ENCODE results near the gene MYOCOS. TPM values are rescaled to one million over a fixed set of nuclear protein-coding genes. Genes with fewer than 3 reads are reported as not detected.

The MYOCOS gene
- total and polyA plus RNA-seq, 2 donors (not counting 3 experiments of a cell fraction or from before 2014, with no cell fraction given), result not detected

DNA sequence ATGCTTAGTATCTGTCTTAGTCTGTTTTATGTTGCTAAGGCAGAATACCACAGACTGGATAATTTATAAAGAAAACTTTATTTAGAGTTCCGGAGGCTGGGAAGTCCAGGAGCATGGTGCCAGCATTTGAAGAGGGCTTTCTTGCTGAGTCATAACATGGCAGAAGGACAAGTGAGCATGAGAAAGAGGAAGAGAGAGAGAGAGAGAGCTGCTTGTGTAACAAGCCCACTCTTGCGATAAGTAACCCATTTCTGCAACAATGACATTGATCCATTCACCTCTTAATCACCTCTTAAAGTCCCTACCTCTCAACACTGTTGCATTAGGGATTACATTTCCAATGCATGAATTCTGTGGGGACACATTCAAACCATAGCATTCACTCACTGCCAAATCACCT, 11.7 kb upstream of the MYOCOS start:
- H3K27ac ChIP-seq (ENCODE audit: insufficient read depth, low read depth, low read length), result no peak overlapping the region
- CTCF ChIA-PET, result no interaction called here
- FAIRE-seq, result no peak
- no peak overlapping the region for H3K9ac ChIP-seq (replicated peaks; ENCODE audit: extremely low read depth, insufficient read depth, low read length)
- no peak overlapping the region for H3K4me2 ChIP-seq (ENCODE audit: insufficient read depth, low read length)
- POLR2A ChIA-PET, result no interaction called here
- H3K9me1 ChIP-seq (replicated peaks; ENCODE audit: control insufficient read depth, extremely low read depth, insufficient read depth, low read length), result no peaks in the 10 kb centered on the region
- H2AFZ ChIP-seq (ENCODE audit: low read depth, low read length), result no peak overlapping the region
- no peaks in the 10 kb centered on the region for H3K9me3 ChIP-seq (replicated peaks; ENCODE audit: control insufficient read depth, insufficient read depth, low read length)
- DNase-seq (ENCODE audit: low read depth, low spot score), result no peak
- no peak overlapping the region for H3K4me3 ChIP-seq (replicated peaks in 1 of 3; ENCODE audit: insufficient read depth in 1 of 3, low read depth in 1 of 3, low read length in 3 of 3)
- no peaks in the 10 kb centered on the region for H3K4me1 ChIP-seq (ENCODE audit: control insufficient read depth, extremely low read depth, insufficient read depth, low read length)
- H3K27me3 ChIP-seq (ENCODE audit: control insufficient read depth in 2 of 2, insufficient read depth in 2 of 2, low read length in 2 of 2), result no peaks in the 10 kb centered on the region
- no peaks in the 10 kb centered on the region for H3K79me2 ChIP-seq (ENCODE audit: control insufficient read depth, insufficient read depth, low read length)
- H3K36me3 ChIP-seq (ENCODE audit: control insufficient read depth in 2 of 2, extremely low read depth in 1 of 2, insufficient read depth in 2 of 2, low read length in 2 of 2), result no peaks in the 10 kb centered on the region
- no TSS peak for BruUV-seq (replicated peaks)
- no peaks in the 10 kb centered on the region for H4K20me1 ChIP-seq (replicated peaks; ENCODE audit: control insufficient read depth, extremely low read depth, insufficient read depth, low read length)
- intact Hi-C loops (cut with micrococcal nuclease), result no loop called here
- no peak for TF ChIP-seq MYC (IDR thresholded peaks at IDR 0.05; ENCODE audit: low read depth, low read length)
- no peak for TF ChIP-seq JUN (IDR thresholded peaks at IDR 0.05; ENCODE audit: borderline replicate concordance, insufficient read depth, insufficient read length, low read depth)
- TF ChIP-seq, protein P1, sequence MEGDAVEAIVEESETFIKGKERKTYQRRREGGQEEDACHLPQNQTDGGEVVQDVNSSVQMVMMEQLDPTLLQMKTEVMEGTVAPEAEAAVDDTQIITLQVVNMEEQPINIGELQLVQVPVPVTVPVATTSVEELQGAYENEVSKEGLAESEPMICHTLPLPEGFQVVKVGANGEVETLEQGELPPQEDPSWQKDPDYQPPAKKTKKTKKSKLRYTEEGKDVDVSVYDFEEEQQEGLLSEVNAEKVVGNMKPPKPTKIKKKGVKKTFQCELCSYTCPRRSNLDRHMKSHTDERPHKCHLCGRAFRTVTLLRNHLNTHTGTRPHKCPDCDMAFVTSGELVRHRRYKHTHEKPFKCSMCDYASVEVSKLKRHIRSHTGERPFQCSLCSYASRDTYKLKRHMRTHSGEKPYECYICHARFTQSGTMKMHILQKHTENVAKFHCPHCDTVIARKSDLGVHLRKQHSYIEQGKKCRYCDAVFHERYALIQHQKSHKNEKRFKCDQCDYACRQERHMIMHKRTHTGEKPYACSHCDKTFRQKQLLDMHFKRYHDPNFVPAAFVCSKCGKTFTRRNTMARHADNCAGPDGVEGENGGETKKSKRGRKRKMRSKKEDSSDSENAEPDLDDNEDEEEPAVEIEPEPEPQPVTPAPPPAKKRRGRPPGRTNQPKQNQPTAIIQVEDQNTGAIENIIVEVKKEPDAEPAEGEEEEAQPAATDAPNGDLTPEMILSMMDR (IDR thresholded peaks at IDR 0.05; ENCODE audit: extremely low read depth in 1 of 2, insufficient read depth in 1 of 2, low read depth in 1 of 2, low read length in 2 of 2), result no peak
- no peak for TF ChIP-seq FOS (IDR thresholded peaks at IDR 0.05; ENCODE audit: borderline replicate concordance, insufficient read depth, low read length)
- TF ChIP-seq POLR2A (IDR thresholded peaks at IDR 0.05; ENCODE audit: low read depth, low read length), result no peak
- TF ChIP-seq POLR2AphosphoS5 (IDR thresholded peaks at IDR 0.05; ENCODE audit: insufficient read depth, low read depth, low read length), result no peak
- TF ChIP-seq EZH2 (IDR thresholded peaks at IDR 0.05; ENCODE audit: borderline replicate concordance, low read depth, low read length, severe bottlenecking), result no peak
- dilution Hi-C loops (cut with MboI; ENCODE audit: extremely low pct_ligation_motif_present, low sequenced_read_pairs), result no loop called here

GRCh38 chr1:171611306-171611705, 10.7 kb upstream of the MYOCOS start:
- Histone ChIP-seq H3K9me3 (replicated peaks; ENCODE audit: control insufficient read depth, insufficient read depth, low read length) (no peaks in the 10 kb centered on the region), H3K27ac (ENCODE audit: insufficient read depth, low read depth, low read length) (no peak overlapping the region), H3K4me1 (ENCODE audit: control insufficient read depth, extremely low read depth, insufficient read depth, low read length) (no peaks in the 10 kb centered on the region), H3K79me2 (ENCODE audit: control insufficient read depth, insufficient read depth, low read length) (no peaks in the 10 kb centered on the region), H3K9ac (replicated peaks; ENCODE audit: extremely low read depth, insufficient read depth, low read length) (no peak overlapping the region), H4K20me1 (replicated peaks; ENCODE audit: control insufficient read depth, extremely low read depth, insufficient read depth, low read length) (no peaks in the 10 kb centered on the region), H3K9me1 (replicated peaks; ENCODE audit: control insufficient read depth, extremely low read depth, insufficient read depth, low read length) (no peaks in the 10 kb centered on the region), H3K4me3 (replicated peaks in 1 of 3; ENCODE audit: insufficient read depth in 1 of 3, low read depth in 1 of 3, low read length in 3 of 3) (no peak overlapping the region), H3K36me3 (ENCODE audit: control insufficient read depth in 2 of 2, extremely low read depth in 1 of 2, insufficient read depth in 2 of 2, low read length in 2 of 2) (no peaks in the 10 kb centered on the region), H2AFZ (ENCODE audit: low read depth, low read length) (no peak overlapping the region), H3K4me2 (ENCODE audit: insufficient read depth, low read length) (no peak overlapping the region), H3K27me3 (ENCODE audit: control insufficient read depth in 2 of 2, insufficient read depth in 2 of 2, low read length in 2 of 2) (no peaks in the 10 kb centered on the region)
- no TSS peak for BruUV-seq (replicated peaks)
- no peak for FAIRE-seq
- dilution Hi-C loops (cut with MboI; ENCODE audit: extremely low pct_ligation_motif_present, low sequenced_read_pairs), result no loop called here
- POLR2A ChIA-PET, result no interaction called here
- TF ChIP-seq JUN (IDR thresholded peaks at IDR 0.05; ENCODE audit: borderline replicate concordance, insufficient read depth, insufficient read length, low read depth) (no peak), POLR2A (IDR thresholded peaks at IDR 0.05; ENCODE audit: low read depth, low read length) (no peak), EZH2 (IDR thresholded peaks at IDR 0.05; ENCODE audit: borderline replicate concordance, low read depth, low read length, severe bottlenecking) (no peak), GATA2 (IDR thresholded peaks at IDR 0.05; ENCODE audit: insufficient read depth, insufficient read length, low read depth, low read length) (no peak), MAX (IDR thresholded peaks at IDR 0.05; ENCODE audit: insufficient read depth, insufficient read length) (no peak), POLR2AphosphoS5 (IDR thresholded peaks at IDR 0.05; ENCODE audit: insufficient read depth, low read depth, low read length) (no peak), FOS (IDR thresholded peaks at IDR 0.05; ENCODE audit: borderline replicate concordance, insufficient read depth, low read length) (no peak), MYC (IDR thresholded peaks at IDR 0.05; ENCODE audit: low read depth, low read length) (no peak)
- TF ChIP-seq, protein P1 (IDR thresholded peaks at IDR 0.05; ENCODE audit: extremely low read depth in 1 of 2, insufficient read depth in 1 of 2, low read depth in 1 of 2, low read length in 2 of 2), result no peak
- intact Hi-C loops (cut with micrococcal nuclease), result no loop called here
- no peak for DNase-seq (ENCODE audit: low read depth, low spot score)
- CTCF ChIA-PET, result no interaction called here
